ENCODE measurements around the gene PDE4D. TPM values are rescaled to one million over a fixed set of nuclear protein-coding genes. Genes with fewer than 3 reads are reported as not detected.

Gene PDE4D
- total RNA-seq, 1 donor = 19.9 TPM

- Histone ChIP-seq H3K27ac (ENCODE audit: low read depth, low read length) (no peak overlapping the region), H3K27me3 (ENCODE audit: insufficient read depth, low read length) (no peaks in the 10 kb centered on the region), H3K36me3 (ENCODE audit: insufficient read depth, low read length) (no peaks in the 10 kb centered on the region), H3K4me1 (ENCODE audit: insufficient read depth, low read length) (peaks cover 10% of the 10 kb centered on the region), H4K20me1 (ENCODE audit: insufficient read depth, low read length) (no peaks in the 10 kb centered on the region), H3K4me3 (ENCODE audit: insufficient read depth, low read length) (no peak overlapping the region), H3K9me3 (ENCODE audit: low read depth, low read length) (no peaks in the 10 kb centered on the region), H2AFZ (ENCODE audit: low read length) (no peak overlapping the region), H3K4me2 (ENCODE audit: insufficient read depth, low read length) (no peak overlapping the region), H3K79me2 (ENCODE audit: insufficient read depth, low read length) (no peaks in the 10 kb centered on the region)
- TF ChIP-seq CTCF (IDR thresholded peaks at IDR 0.05; ENCODE audit: extremely low read depth, low read depth, low read length) = no peak
- DNase-seq (ENCODE audit: insufficient read length, low spot score, missing footprints) = no peak
These were observed 110.3 kb downstream of the PDE4D start for GRCh38 chr5:59783264-59783663.

DNA sequence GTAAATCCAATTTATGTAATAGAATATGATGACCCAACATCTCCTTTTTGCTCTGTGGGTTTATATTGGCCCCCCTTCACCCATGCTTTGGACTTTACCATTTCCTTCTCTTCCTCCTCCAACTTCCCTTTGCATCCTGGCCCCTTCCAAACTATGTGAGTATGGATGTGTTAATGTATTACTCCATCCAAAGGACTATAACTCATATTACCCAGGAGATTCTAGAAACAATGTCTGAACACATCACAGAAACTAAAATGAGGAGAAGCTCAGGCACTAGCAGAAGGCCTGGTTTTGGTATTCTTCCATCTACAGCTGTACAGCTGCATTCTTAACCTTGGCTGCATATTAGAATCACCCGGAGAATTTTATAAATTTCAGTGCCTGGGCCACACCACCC, 110.7 kb downstream of the PDE4D start:
- no peak for TF ChIP-seq CTCF (IDR thresholded peaks at IDR 0.05; ENCODE audit: extremely low read depth, low read depth, low read length)
- peaks cover 10% of the 10 kb centered on the region for H3K4me1 ChIP-seq (ENCODE audit: insufficient read depth, low read length)
- no peak for DNase-seq (ENCODE audit: insufficient read length, low spot score, missing footprints)
- no peaks in the 10 kb centered on the region for H3K36me3 ChIP-seq (ENCODE audit: insufficient read depth, low read length)
- no peak overlapping the region for H3K27ac ChIP-seq (ENCODE audit: low read depth, low read length)
- H4K20me1 ChIP-seq (ENCODE audit: insufficient read depth, low read length) = no peaks in the 10 kb centered on the region
- no peaks in the 10 kb centered on the region for H3K9me3 ChIP-seq (ENCODE audit: low read depth, low read length)
- no peak overlapping the region for H2AFZ ChIP-seq (ENCODE audit: low read length)
- no peak overlapping the region for H3K4me2 ChIP-seq (ENCODE audit: insufficient read depth, low read length)
- H3K27me3 ChIP-seq (ENCODE audit: insufficient read depth, low read length) = no peaks in the 10 kb centered on the region
- no peak overlapping the region for H3K4me3 ChIP-seq (ENCODE audit: insufficient read depth, low read length)
- H3K79me2 ChIP-seq (ENCODE audit: insufficient read depth, low read length) = no peaks in the 10 kb centered on the region

DNA sequence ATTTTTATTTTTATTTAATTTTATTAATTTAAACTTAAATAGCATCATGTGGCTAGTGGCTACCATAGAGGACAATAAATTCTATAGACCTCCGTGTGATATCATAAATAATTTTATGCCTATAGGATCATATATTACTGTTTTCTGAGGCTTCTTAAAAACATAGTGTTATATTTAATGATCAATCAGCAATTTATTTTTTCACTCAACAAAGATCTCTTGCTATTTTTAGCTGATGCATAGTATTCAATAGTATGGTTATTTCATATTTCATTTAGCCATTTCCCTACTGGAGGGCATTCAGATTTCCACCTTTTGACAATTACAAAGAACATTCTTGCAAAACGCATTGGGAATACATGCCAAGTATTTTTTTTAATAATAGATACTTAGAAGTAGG, 114.1 kb downstream of the PDE4D start:
- H3K79me2 ChIP-seq (ENCODE audit: insufficient read depth, low read length) = no peaks in the 10 kb centered on the region
- H4K20me1 ChIP-seq (ENCODE audit: insufficient read depth, low read length) = no peaks in the 10 kb centered on the region
- H3K4me3 ChIP-seq (ENCODE audit: insufficient read depth, low read length) = no peak overlapping the region
- no peaks in the 10 kb centered on the region for H3K36me3 ChIP-seq (ENCODE audit: insufficient read depth, low read length)
- H3K4me1 ChIP-seq (ENCODE audit: insufficient read depth, low read length) = no peaks in the 10 kb centered on the region
- TF ChIP-seq CTCF (IDR thresholded peaks at IDR 0.05; ENCODE audit: extremely low read depth, low read depth, low read length) = no peak
- no peaks in the 10 kb centered on the region for H3K9me3 ChIP-seq (ENCODE audit: low read depth, low read length)
- H2AFZ ChIP-seq (ENCODE audit: low read length) = no peak overlapping the region
- H3K27ac ChIP-seq (ENCODE audit: low read depth, low read length) = no peak overlapping the region
- H3K4me2 ChIP-seq (ENCODE audit: insufficient read depth, low read length) = no peak overlapping the region
- no peak for DNase-seq (ENCODE audit: insufficient read length, low spot score, missing footprints)
- H3K27me3 ChIP-seq (ENCODE audit: insufficient read depth, low read length) = peaks cover 3% of the 10 kb centered on the region

DNA sequence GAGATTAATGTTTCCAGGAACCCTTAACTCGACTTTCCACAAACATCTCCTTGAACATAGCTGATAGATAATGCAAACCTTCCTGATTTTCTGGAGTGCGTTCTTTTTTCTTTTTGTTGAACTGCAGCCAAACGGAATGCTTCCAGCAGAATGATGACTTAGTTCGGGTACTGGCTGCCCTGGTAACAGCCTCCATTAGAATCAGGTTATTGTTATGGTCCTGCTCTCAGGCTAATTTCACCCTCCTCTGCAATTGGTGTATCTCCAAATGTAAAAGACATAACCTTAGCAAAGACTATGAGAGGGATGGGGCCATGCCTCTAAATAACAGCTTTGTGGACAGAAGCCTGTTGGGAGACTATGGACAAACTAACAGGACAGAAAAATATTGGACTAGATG, 116.5 kb downstream of the PDE4D start:
- no peak for DNase-seq (ENCODE audit: insufficient read length, low spot score, missing footprints)
- H4K20me1 ChIP-seq (ENCODE audit: insufficient read depth, low read length) = no peaks in the 10 kb centered on the region
- no peaks in the 10 kb centered on the region for H3K36me3 ChIP-seq (ENCODE audit: insufficient read depth, low read length)
- H3K4me2 ChIP-seq (ENCODE audit: insufficient read depth, low read length) = no peak overlapping the region
- H3K4me3 ChIP-seq (ENCODE audit: insufficient read depth, low read length) = no peak overlapping the region
- no peaks in the 10 kb centered on the region for H3K79me2 ChIP-seq (ENCODE audit: insufficient read depth, low read length)
- no peaks in the 10 kb centered on the region for H3K4me1 ChIP-seq (ENCODE audit: insufficient read depth, low read length)
- H3K27ac ChIP-seq (ENCODE audit: low read depth, low read length) = no peak overlapping the region
- no peaks in the 10 kb centered on the region for H3K9me3 ChIP-seq (ENCODE audit: low read depth, low read length)
- H2AFZ ChIP-seq (ENCODE audit: low read length) = no peak overlapping the region
- TF ChIP-seq CTCF (IDR thresholded peaks at IDR 0.05; ENCODE audit: extremely low read depth, low read depth, low read length) = no peak
- H3K27me3 ChIP-seq (ENCODE audit: insufficient read depth, low read length) = peaks cover 3% of the 10 kb centered on the region

Data from osteoblast (primary cell).